Measurements from ENCODE around the gene IQCM. TPM values are rescaled to one million over a fixed set of nuclear protein-coding genes. Genes with fewer than 3 reads are reported as not detected.
"Not testable (repeated sequence)": the region's sequence is repeated elsewhere in the genome, so short reads cannot be mapped to it uniquely, and the experiment has no call there.

IQCM gene
- total and polyA plus RNA-seq, 3 donors from 2014 or later: 6.5 to 10.7 (median 7.4) TPM

- Histone ChIP-seq H3K27me3 (no peaks in the 10 kb centered on the region), H3K27ac (no peak overlapping the region), H3K36me3 (ENCODE audit: low read depth, missing control alignments) (no peaks in the 10 kb centered on the region), H3K9me3 (no peaks in the 10 kb centered on the region), H3K4me1 (no peaks in the 10 kb centered on the region), H3K4me3 (no peak overlapping the region)
- no peak for DNase-seq
- intact Hi-C loops (cut with DNase I; ENCODE audit: low total_unique reads): no loop called here
- WGBS, 2 donors: 63% methylated on average over 1 of the region's 1 CpG
- TF ChIP-seq POLR2A (IDR thresholded peaks at IDR 0.05) (no peak), CTCF (IDR thresholded peaks at IDR 0.05) (no peak)
Observed at GRCh38 chr4:149512501-149512900, 303.1 kb downstream of the IQCM start.

GRCh38 chr4:149511558-149512298, 303.9 kb downstream of the IQCM start:
- Histone ChIP-seq H3K27me3 (no peaks in the 10 kb centered on the region), H3K9me3 (no peaks in the 10 kb centered on the region), H3K4me1 (no peaks in the 10 kb centered on the region), H3K4me3 (no peak overlapping the region), H3K36me3 (ENCODE audit: low read depth, missing control alignments) (no peaks in the 10 kb centered on the region), H3K27ac (no peak overlapping the region)
- 90 to 96% methylated on average over 2 of the region's 2 CpGs for WGBS, 2 donors
- intact Hi-C loops (cut with DNase I; ENCODE audit: low total_unique reads): no loop called here
- no peak for DNase-seq
- TF ChIP-seq CTCF (IDR thresholded peaks at IDR 0.05) (no peak), POLR2A (IDR thresholded peaks at IDR 0.05) (no peak)

GRCh38 chr4:149507309-149507708, 308.3 kb downstream of the IQCM start:
- intact Hi-C loops (cut with DNase I; ENCODE audit: low total_unique reads); H3K4me1 ChIP-seq; H3K27me3 ChIP-seq; H3K9me3 ChIP-seq; H3K36me3 ChIP-seq (ENCODE audit: low read depth, missing control alignments); DNase-seq; H3K4me3 ChIP-seq; H3K27ac ChIP-seq: not testable (repeated sequence)
- WGBS, 2 donors: 97% methylated on average over 1 of the region's 1 CpG

- TF ChIP-seq POLR2A (IDR thresholded peaks at IDR 0.05): no peak
- no peak for TF ChIP-seq CTCF (IDR thresholded peaks at IDR 0.05)
- Histone ChIP-seq H3K27me3 (no peaks in the 10 kb centered on the region), H3K27ac (no peak overlapping the region), H3K36me3 (ENCODE audit: low read depth, missing control alignments) (no peaks in the 10 kb centered on the region), H3K4me1 (no peaks in the 10 kb centered on the region), H3K4me3 (no peak overlapping the region), H3K9me3 (no peaks in the 10 kb centered on the region)
- intact Hi-C loops (cut with DNase I; ENCODE audit: low total_unique reads): no loop called here
- 87 to 91% methylated on average over 2 of the region's 2 CpGs for WGBS, 2 donors
- no peak for DNase-seq
Observed at GRCh38 chr4:149500806-149501205, 314.8 kb downstream of the IQCM start.

GRCh38 chr4:149499726-149500125, 315.9 kb downstream of the IQCM start:
- 79 to 81% methylated on average over 2 of the region's 2 CpGs for WGBS, 2 donors
- H3K27me3 ChIP-seq: no peaks in the 10 kb centered on the region
- TF ChIP-seq CTCF (IDR thresholded peaks at IDR 0.05) (no peak), POLR2A (IDR thresholded peaks at IDR 0.05) (no peak)
- H3K36me3 ChIP-seq (ENCODE audit: low read depth, missing control alignments): no peaks in the 10 kb centered on the region
- no peak overlapping the region for H3K4me3 ChIP-seq
- no peaks in the 10 kb centered on the region for H3K4me1 ChIP-seq
- no peaks in the 10 kb centered on the region for H3K9me3 ChIP-seq
- no peak for DNase-seq
- intact Hi-C loops (cut with DNase I; ENCODE audit: low total_unique reads): no loop called here
- no peak overlapping the region for H3K27ac ChIP-seq
